Stomach (tissue), 4 donors: Measurements from ENCODE around the gene PCF11.

Source experiments
- POLR2A ChIP-seq, 4 donors: fragments of 450-650 bp; IDR thresholded peaks; one replicate each; pipeline ENCODE4 v1.6.1; 2016; ENCODE audit warnings: antibody characterized with exemption in 4 of 4, control low read depth in 2 of 4, mild to moderate bottlenecking in 1 of 4, moderate library complexity in 1 of 4
- TF ChIP-seq, protein P1 (sequence below), 7 experiments: fragments of 450-650 bp in 4 of 7; fragments of 200-600 bp in 3 of 7; sonication (generic) in 3 of 7; IDR thresholded peaks; one replicate each; pipeline ENCODE4 v1.5.1; 2016 to 2019; ENCODE audit warnings: antibody characterized with exemption in 7 of 7, control low read depth in 2 of 7, mild to moderate bottlenecking in 1 of 7

- TF ChIP-seq, protein P1, sequence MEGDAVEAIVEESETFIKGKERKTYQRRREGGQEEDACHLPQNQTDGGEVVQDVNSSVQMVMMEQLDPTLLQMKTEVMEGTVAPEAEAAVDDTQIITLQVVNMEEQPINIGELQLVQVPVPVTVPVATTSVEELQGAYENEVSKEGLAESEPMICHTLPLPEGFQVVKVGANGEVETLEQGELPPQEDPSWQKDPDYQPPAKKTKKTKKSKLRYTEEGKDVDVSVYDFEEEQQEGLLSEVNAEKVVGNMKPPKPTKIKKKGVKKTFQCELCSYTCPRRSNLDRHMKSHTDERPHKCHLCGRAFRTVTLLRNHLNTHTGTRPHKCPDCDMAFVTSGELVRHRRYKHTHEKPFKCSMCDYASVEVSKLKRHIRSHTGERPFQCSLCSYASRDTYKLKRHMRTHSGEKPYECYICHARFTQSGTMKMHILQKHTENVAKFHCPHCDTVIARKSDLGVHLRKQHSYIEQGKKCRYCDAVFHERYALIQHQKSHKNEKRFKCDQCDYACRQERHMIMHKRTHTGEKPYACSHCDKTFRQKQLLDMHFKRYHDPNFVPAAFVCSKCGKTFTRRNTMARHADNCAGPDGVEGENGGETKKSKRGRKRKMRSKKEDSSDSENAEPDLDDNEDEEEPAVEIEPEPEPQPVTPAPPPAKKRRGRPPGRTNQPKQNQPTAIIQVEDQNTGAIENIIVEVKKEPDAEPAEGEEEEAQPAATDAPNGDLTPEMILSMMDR (IDR thresholded peaks at IDR 0.05), result no peak
- TF ChIP-seq POLR2A (IDR thresholded peaks at IDR 0.05), result peak in 1 of 4 donors; percentile 70
Measured at GRCh38 chr11:83193315-83194280, 36.7 kb downstream of the PCF11 start, which contains the start of gene ANKRD42.
